ENCODE data around the gene CCNY. TPM values are rescaled to one million over a fixed set of nuclear protein-coding genes. Genes with fewer than 3 reads are reported as not detected.

Gene CCNY
- total and polyA plus RNA-seq, 9 donors, result 28.3 to 87.0 (median 60.9) TPM

DNA sequence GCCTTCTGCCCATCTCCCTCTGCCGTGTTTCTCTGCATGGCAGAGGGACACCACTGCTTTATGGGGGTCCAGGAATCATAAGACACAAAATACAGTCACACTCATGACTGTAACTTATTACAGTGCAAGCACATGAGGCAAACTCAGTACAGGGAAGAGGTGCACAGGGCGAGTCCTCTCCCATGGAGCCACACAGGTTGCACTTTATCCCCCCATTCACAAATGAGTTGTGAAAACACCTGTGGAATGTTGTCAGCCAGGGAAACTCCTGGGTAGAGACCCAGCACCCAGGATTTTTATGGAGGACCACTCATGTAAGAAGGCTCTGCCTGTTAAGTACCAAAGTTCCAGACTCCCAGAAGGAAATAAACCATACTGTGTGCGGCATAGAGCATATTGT lies 161.6 kb downstream of the CCNY start:
- H3K27me3 ChIP-seq, result no peaks in the 10 kb centered on the region
- intact Hi-C loops (cut with DNase I), result no loop called here
- no peak overlapping the region for H3K27ac ChIP-seq
- no peak for DNase-seq
- 91 to 100% (median 96%) methylated on average over 3 of the region's 3 CpGs for WGBS, 3 donors
- no peak overlapping the region for H3K4me3 ChIP-seq
- H3K36me3 ChIP-seq, result no peaks in the 10 kb centered on the region
- no peaks in the 10 kb centered on the region for H3K4me1 ChIP-seq (ENCODE audit: insufficient read depth)
- TF ChIP-seq POLR2A (IDR thresholded peaks at IDR 0.05) (no peak), EP300 (IDR thresholded peaks at IDR 0.05) (no peak)
- TF ChIP-seq, protein P1, sequence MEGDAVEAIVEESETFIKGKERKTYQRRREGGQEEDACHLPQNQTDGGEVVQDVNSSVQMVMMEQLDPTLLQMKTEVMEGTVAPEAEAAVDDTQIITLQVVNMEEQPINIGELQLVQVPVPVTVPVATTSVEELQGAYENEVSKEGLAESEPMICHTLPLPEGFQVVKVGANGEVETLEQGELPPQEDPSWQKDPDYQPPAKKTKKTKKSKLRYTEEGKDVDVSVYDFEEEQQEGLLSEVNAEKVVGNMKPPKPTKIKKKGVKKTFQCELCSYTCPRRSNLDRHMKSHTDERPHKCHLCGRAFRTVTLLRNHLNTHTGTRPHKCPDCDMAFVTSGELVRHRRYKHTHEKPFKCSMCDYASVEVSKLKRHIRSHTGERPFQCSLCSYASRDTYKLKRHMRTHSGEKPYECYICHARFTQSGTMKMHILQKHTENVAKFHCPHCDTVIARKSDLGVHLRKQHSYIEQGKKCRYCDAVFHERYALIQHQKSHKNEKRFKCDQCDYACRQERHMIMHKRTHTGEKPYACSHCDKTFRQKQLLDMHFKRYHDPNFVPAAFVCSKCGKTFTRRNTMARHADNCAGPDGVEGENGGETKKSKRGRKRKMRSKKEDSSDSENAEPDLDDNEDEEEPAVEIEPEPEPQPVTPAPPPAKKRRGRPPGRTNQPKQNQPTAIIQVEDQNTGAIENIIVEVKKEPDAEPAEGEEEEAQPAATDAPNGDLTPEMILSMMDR (IDR thresholded peaks at IDR 0.05), result no peak
- no peaks in the 10 kb centered on the region for H3K9me3 ChIP-seq

DNA sequence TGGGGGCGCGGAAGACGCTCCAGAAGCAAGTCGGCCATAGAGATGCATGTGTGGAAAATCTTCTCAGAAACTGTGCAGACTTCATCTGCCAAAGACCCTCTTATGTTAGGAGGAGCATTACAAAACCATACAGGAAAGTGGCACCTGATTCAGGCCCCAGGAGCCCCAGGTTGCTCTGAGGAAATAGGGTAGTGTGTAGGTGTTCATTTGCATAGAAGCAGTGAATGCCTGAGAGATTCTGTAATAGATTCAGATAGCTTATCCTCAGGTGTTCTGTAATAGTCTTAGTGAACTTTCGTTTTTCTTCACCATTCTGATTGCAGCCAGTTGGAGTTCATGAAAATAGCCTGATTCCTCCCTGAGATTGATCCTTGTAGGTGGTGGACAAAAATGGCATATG lies 162.4 kb downstream of the CCNY start:
- Histone ChIP-seq H3K4me1 (ENCODE audit: insufficient read depth) (no peaks in the 10 kb centered on the region), H3K27me3 (no peaks in the 10 kb centered on the region), H3K27ac (no peak overlapping the region), H3K4me3 (no peak overlapping the region), H3K36me3 (no peaks in the 10 kb centered on the region), H3K9me3 (no peaks in the 10 kb centered on the region)
- TF ChIP-seq, protein P1 (IDR thresholded peaks at IDR 0.05), result no peak
- TF ChIP-seq POLR2A (IDR thresholded peaks at IDR 0.05) (no peak), EP300 (IDR thresholded peaks at IDR 0.05) (no peak)
- intact Hi-C loops (cut with DNase I), result no loop called here
- DNase-seq, result no peak
- 93 to 95% (median 94%) methylated on average over 5 of the region's 5 CpGs for WGBS, 3 donors

DNA sequence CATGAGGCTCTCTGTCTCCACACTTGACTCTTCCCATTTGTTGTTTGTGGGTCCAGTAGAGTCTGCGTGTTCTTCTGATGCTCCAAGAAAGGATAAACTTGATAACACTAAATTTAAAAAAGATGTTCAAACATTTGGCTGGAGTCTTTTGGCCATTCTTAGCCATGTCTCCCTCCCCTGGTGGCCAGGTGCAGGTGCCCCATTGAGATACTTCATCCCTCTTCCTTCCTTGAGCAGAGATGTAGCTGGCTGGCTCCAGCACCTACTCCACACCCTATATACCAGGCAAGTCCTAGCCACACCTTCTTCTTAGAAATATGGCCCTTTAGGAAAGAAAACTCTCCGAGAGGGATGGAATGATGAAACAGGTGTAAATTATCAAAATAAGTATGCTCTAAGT lies 165.6 kb downstream of the CCNY start:
- intact Hi-C loops (cut with DNase I), result no loop called here
- H3K9me3 ChIP-seq, result no peaks in the 10 kb centered on the region
- no peak for DNase-seq
- H3K4me3 ChIP-seq, result no peak overlapping the region
- peaks cover 1% of the 10 kb centered on the region for H3K4me1 ChIP-seq (ENCODE audit: insufficient read depth)
- 63 to 74% (median 72%) methylated on average over 2 of the region's 2 CpGs for WGBS, 3 donors
- H3K27me3 ChIP-seq, result no peaks in the 10 kb centered on the region
- no peaks in the 10 kb centered on the region for H3K36me3 ChIP-seq
- TF ChIP-seq EP300 (IDR thresholded peaks at IDR 0.05), result no peak
- TF ChIP-seq, protein P1 (IDR thresholded peaks at IDR 0.05), result no peak
- H3K27ac ChIP-seq, result no peak overlapping the region

DNA sequence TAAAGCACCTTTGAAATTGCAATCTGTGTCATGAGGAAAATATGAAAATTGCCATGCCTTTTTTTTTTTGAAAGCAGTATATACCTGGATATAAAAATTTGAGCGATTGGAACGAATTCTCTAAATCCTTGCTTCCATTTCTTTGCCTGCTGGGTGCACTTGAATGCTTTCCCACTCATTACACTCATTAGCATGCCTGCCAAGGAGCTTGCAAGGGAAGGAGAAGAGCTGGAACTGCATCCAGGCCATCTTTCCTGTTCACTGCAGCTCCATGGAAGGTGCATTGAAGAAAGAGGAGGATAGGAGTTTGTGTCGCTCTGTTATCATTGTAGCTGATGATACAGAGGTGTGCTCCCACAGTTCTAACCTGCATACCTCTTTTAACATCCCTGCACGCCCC lies 166.4 kb downstream of the CCNY start:
- TF ChIP-seq EP300 (IDR thresholded peaks at IDR 0.05) (no peak), POLR2A (IDR thresholded peaks at IDR 0.05) (no peak)
- TF ChIP-seq, protein P1 (IDR thresholded peaks at IDR 0.05), result no peak
- no peak for DNase-seq
- Histone ChIP-seq H3K27me3 (no peaks in the 10 kb centered on the region), H3K27ac (no peak overlapping the region), H3K4me1 (ENCODE audit: insufficient read depth) (peaks cover 1% of the 10 kb centered on the region), H3K9me3 (no peaks in the 10 kb centered on the region), H3K36me3 (no peaks in the 10 kb centered on the region), H3K4me3 (no peak overlapping the region)
- WGBS, 3 donors, result 90 to 99% (median 94%) methylated on average over 4 of the region's 4 CpGs
- intact Hi-C loops (cut with DNase I), result no loop called here

DNA sequence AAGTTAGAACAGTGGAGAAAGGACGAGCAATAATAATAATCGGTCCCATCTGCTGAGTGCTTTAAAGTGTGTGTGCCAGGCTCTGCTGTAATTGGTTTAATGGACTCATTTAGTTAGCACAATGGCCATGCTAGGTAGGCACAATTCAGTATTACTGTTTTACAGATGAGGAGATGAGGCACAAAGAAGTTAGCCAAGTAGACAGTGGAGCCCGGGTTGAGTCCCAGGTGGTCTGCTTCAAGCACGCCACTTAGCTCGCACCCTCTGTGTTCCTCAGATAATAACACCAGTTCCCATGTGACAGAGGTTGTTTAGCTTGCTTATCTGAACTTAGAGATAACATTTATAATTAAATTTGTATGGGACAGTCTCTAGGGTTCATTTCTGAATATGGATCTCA lies 167.3 kb downstream of the CCNY start:
- WGBS, 3 donors, result 79 to 81% (median 79%) methylated on average over 5 of the region's 5 CpGs
- intact Hi-C loops (cut with DNase I), result no loop called here
- Histone ChIP-seq H3K36me3 (no peaks in the 10 kb centered on the region), H3K4me3 (no peak overlapping the region), H3K4me1 (ENCODE audit: insufficient read depth) (peaks cover 1% of the 10 kb centered on the region), H3K9me3 (no peaks in the 10 kb centered on the region), H3K27me3 (no peaks in the 10 kb centered on the region), H3K27ac (no peak overlapping the region)
- TF ChIP-seq, protein P1 (IDR thresholded peaks at IDR 0.05), result no peak
- TF ChIP-seq POLR2A (IDR thresholded peaks at IDR 0.05) (no peak), EP300 (IDR thresholded peaks at IDR 0.05) (no peak)
- DNase-seq, result no peak
